Measurements from ENCODE around the gene DDAH1. TPM values are rescaled to one million over a fixed set of nuclear protein-coding genes. Genes with fewer than 3 reads are reported as not detected.

DDAH1 gene
- total and polyA plus RNA-seq, 2 donors (not counting 3 experiments of a cell fraction or from before 2014, with no cell fraction given), result 44.0 to 75.2 TPM

- Histone ChIP-seq H3K27me3 (ENCODE audit: control insufficient read depth in 2 of 2, insufficient read depth in 2 of 2, low read length in 2 of 2) (no peaks in the 10 kb centered on the region), H3K4me1 (ENCODE audit: control insufficient read depth, extremely low read depth, insufficient read depth, low read length) (peaks cover 17% of the 10 kb centered on the region), H3K9me3 (replicated peaks; ENCODE audit: control insufficient read depth, insufficient read depth, low read length) (no peaks in the 10 kb centered on the region), H2AFZ (ENCODE audit: low read depth, low read length) (no peak overlapping the region), H3K79me2 (ENCODE audit: control insufficient read depth, insufficient read depth, low read length) (peaks cover 43% of the 10 kb centered on the region), H3K9ac (replicated peaks; ENCODE audit: extremely low read depth, insufficient read depth, low read length) (no peak overlapping the region), H3K27ac (ENCODE audit: insufficient read depth, low read depth, low read length) (no peak overlapping the region), H3K36me3 (ENCODE audit: control insufficient read depth in 2 of 2, extremely low read depth in 1 of 2, insufficient read depth in 2 of 2, low read length in 2 of 2) (no peaks in the 10 kb centered on the region), H3K9me1 (replicated peaks; ENCODE audit: control insufficient read depth, extremely low read depth, insufficient read depth, low read length) (no peaks in the 10 kb centered on the region), H4K20me1 (replicated peaks; ENCODE audit: control insufficient read depth, extremely low read depth, insufficient read depth, low read length) (no peaks in the 10 kb centered on the region), H3K4me3 (replicated peaks in 1 of 3; ENCODE audit: insufficient read depth in 1 of 3, low read depth in 1 of 3, low read length in 3 of 3) (no peak overlapping the region), H3K4me2 (ENCODE audit: insufficient read depth, low read length) (no peak overlapping the region)
- TF ChIP-seq FOS (IDR thresholded peaks at IDR 0.05; ENCODE audit: borderline replicate concordance, insufficient read depth, low read length) (no peak), JUN (IDR thresholded peaks at IDR 0.05; ENCODE audit: borderline replicate concordance, insufficient read depth, insufficient read length, low read depth) (no peak), EZH2 (IDR thresholded peaks at IDR 0.05; ENCODE audit: borderline replicate concordance, low read depth, low read length, severe bottlenecking) (no peak), POLR2AphosphoS5 (IDR thresholded peaks at IDR 0.05; ENCODE audit: insufficient read depth, low read depth, low read length) (no peak), GATA2 (IDR thresholded peaks at IDR 0.05; ENCODE audit: insufficient read depth, insufficient read length, low read depth, low read length) (no peak), CTCF (IDR thresholded peaks at IDR 0.05; ENCODE audit: extremely low read depth in 1 of 2, insufficient read depth in 1 of 2, low read depth in 1 of 2, low read length in 2 of 2) (no peak), POLR2A (IDR thresholded peaks at IDR 0.05; ENCODE audit: low read depth, low read length) (no peak), MAX (IDR thresholded peaks at IDR 0.05; ENCODE audit: insufficient read depth, insufficient read length) (no peak), MYC (IDR thresholded peaks at IDR 0.05; ENCODE audit: low read depth, low read length) (no peak)
- ChIA-PET POLR2A (no interaction called here), CTCF (interaction anchor here (1.6 kb wide), 1 partner anchor 27 kb away, joined by 3 read pairs; no protein-coding TSS in a partner anchor)
- FAIRE-seq, result no peak
- intact Hi-C loops (cut with micrococcal nuclease) (no loop called here), dilution Hi-C loops (cut with MboI; ENCODE audit: extremely low pct_ligation_motif_present, low sequenced_read_pairs) (no loop called here)
- BruUV-seq (replicated peaks), result no TSS peak
- DNase-seq (ENCODE audit: low read depth, low spot score), result no peak
Observed at GRCh38 chr1:85379203-85380136, 85.5 kb downstream of the DDAH1 start.
